ENCODE results near the gene INTS6L.

The INTS6L gene

DNA sequence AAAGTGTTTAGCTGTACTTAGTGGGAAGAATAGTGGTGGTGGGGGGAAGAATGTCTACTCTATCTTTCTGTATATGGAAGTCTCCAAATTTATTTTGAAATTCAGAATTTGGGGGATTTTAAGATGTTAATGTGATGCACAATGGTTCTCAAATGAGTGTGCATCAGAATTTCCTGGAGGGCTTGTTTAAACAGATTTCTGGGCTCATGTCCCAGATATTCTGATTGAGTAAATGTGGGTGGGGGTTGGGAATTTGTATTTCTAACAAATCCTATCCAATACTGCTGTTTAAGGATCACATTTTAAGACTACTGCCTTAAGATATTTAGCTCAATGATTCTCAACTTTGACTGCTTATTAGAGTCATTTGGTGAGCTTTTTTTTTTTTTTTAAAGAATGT lies 15.1 kb upstream of the INTS6L start:
- Mint-ChIP-seq H3K4me3 (no peak overlapping the region), H3K4me1 (no peaks in the 10 kb centered on the region), H3K27me3 (no peaks in the 10 kb centered on the region), H3K36me3 (ENCODE audit: insufficient read depth) (no peaks in the 10 kb centered on the region), H3K9me3 (no peaks in the 10 kb centered on the region), H3K27ac (ENCODE audit: low read depth) (no peak overlapping the region)
- DNase-seq (ENCODE audit: low spot score in 2 of 2) (no peak), ATAC-seq (replicated peaks; ENCODE audit: extremely low read depth, poor library complexity, severe bottlenecking) (no peak)

DNA sequence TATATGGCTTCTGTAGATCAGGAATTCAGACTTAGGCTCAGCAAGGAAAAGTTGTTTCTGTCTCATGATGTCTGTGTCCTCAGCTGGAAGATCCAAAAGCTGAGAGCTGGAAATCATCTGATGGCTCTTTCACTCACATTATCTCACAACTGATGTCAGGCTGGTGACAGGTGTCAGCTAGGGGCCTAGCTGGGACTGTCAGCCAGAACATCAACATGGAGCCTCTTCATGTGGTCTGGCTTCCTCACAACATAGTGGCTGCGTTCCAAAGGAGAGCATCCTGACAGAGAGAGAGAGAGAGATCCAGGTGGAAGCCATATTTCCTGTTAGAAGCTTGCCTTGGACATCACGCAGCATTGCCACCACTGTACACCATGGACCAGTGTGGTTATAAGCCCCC lies 10.6 kb upstream of the INTS6L start:
- ATAC-seq (replicated peaks; ENCODE audit: extremely low read depth, poor library complexity, severe bottlenecking) = no peak
- no peak for DNase-seq (ENCODE audit: low spot score in 2 of 2)
- Mint-ChIP-seq H3K27ac (ENCODE audit: low read depth) (no peak overlapping the region), H3K36me3 (ENCODE audit: insufficient read depth) (no peaks in the 10 kb centered on the region), H3K4me3 (no peak overlapping the region), H3K27me3 (no peaks in the 10 kb centered on the region), H3K4me1 (no peaks in the 10 kb centered on the region), H3K9me3 (no peaks in the 10 kb centered on the region)

DNA sequence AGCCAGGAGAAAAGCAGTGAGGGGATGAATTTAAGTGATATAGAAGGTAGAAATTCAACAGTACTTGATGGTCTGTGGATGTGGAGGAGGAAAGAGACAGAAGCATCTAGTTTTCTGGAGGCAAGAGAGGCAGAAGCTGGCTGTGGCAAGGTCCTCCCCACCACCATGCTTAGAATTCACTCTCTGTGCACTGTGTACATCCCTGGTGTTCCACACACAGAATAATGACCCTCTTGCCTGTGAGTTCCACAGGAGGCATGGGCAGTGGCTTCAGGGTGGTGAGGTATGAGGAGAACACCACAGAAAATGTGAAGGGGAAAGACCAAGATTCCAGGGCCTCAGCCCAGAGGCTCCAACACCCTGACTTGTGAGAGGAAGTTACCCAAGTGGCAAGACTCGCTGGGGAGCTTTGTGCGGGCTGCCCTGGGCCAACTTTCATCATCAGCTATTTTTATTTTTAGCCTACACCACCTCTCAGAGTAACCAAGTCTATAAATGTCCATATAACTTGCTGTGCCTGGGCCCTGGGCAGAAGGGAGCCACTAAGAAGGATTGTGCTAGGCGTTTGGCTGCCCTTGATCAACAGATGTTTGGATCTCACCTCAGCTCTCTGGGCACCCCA lies 7.8 kb upstream of the INTS6L start:
- no peaks in the 10 kb centered on the region for H3K27me3 Mint-ChIP-seq
- no peaks in the 10 kb centered on the region for H3K4me1 Mint-ChIP-seq

DNA sequence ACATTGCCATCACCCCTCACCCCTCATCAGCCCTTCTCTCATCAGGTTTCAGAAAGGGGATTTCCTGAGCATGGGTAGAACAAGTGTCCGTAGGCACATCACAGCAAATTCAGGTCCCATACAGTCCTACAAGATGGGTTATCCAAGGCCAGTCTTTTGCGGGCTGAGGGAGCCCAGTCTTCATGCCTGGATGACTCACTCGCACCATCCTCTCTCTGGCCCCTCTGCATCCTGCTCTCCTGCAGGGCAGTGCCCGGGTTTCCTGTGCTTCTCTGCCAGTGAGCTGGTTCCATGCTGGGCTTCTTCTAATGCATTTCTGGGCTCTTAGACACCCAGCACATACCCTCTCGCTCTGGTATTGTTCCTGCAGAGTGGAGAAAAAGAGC lies 7.3 kb upstream of the INTS6L start:
- H3K9me3 Mint-ChIP-seq = no peaks in the 10 kb centered on the region
- no peak for ATAC-seq (replicated peaks; ENCODE audit: extremely low read depth, poor library complexity, severe bottlenecking)
- H3K27me3 Mint-ChIP-seq = no peaks in the 10 kb centered on the region
- no peak overlapping the region for H3K4me3 Mint-ChIP-seq
- H3K36me3 Mint-ChIP-seq (ENCODE audit: insufficient read depth) = no peaks in the 10 kb centered on the region
- no peak overlapping the region for H3K27ac Mint-ChIP-seq (ENCODE audit: low read depth)
- no peak for DNase-seq (ENCODE audit: low spot score in 2 of 2)
- no peaks in the 10 kb centered on the region for H3K4me1 Mint-ChIP-seq

More for the DNA sequence above, 7.8 kb upstream of the INTS6L start:
- DNase-seq (ENCODE audit: low spot score in 2 of 2) = no peak
- Mint-ChIP-seq H3K9me3 (no peaks in the 10 kb centered on the region), H3K4me3 (no peak overlapping the region), H3K36me3 (ENCODE audit: insufficient read depth) (no peaks in the 10 kb centered on the region), H3K27ac (ENCODE audit: low read depth) (no peak overlapping the region)
- ATAC-seq (replicated peaks; ENCODE audit: extremely low read depth, poor library complexity, severe bottlenecking) = no peak

DNA sequence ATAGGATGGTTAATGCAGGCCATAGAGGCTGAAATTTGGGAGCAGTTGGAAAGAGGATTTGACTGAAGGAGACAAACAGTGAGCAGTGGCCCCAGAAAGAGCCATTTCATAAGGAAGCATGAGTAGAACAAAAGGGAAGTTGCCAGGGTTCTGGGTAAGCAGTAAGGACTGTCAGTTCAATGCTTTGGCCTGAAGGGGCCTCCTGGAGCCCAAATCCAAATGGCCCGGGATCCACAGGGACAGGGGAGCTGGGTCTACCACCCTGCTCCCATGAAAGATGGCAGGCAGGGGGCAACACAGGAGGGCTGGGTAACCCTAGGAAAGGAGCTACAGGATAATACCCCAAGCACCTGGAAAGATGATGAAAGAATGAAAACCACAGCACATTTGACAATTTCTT lies 4.1 kb upstream of the INTS6L start:
- Mint-ChIP-seq H3K4me1 (peaks cover 9% of the 10 kb centered on the region), H3K27ac (ENCODE audit: low read depth) (peak overlapping the region; percentile 9), H3K4me3 (no peak overlapping the region), H3K36me3 (ENCODE audit: insufficient read depth) (peaks cover 4% of the 10 kb centered on the region), H3K9me3 (no peaks in the 10 kb centered on the region), H3K27me3 (no peaks in the 10 kb centered on the region)
- ATAC-seq (replicated peaks; ENCODE audit: extremely low read depth, poor library complexity, severe bottlenecking) = no peak
- DNase-seq (ENCODE audit: low spot score in 2 of 2) = no peak

DNA sequence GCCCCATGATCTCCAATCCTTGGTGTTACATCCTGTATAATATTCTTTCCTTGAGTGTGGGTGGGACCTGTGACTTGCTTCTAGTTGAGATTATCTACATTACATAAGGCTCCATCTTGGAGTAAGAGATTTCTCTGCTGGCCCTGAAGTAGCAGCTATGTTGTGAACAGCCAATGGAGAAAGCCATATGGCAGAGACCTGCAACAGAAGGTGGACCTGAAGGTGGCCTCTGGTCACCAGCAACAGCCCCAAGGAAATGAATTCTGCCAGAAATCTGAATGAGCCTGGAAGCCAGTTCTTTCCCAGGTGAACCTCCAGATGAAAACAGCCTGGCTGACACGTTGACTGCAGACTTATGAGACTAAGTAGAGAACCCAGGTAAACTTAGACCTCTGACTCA lies 2.3 kb upstream of the INTS6L start:
- no peaks in the 10 kb centered on the region for H3K27me3 Mint-ChIP-seq
- peaks cover 12% of the 10 kb centered on the region for H3K36me3 Mint-ChIP-seq (ENCODE audit: insufficient read depth)
- ATAC-seq (replicated peaks; ENCODE audit: extremely low read depth, poor library complexity, severe bottlenecking) (no peak), DNase-seq (ENCODE audit: low spot score in 2 of 2) (no peak)
- H3K4me3 Mint-ChIP-seq = no peak overlapping the region
- no peak overlapping the region for H3K27ac Mint-ChIP-seq (ENCODE audit: low read depth)
- no peaks in the 10 kb centered on the region for H3K9me3 Mint-ChIP-seq
- H3K4me1 Mint-ChIP-seq = peaks cover 17% of the 10 kb centered on the region

DNA sequence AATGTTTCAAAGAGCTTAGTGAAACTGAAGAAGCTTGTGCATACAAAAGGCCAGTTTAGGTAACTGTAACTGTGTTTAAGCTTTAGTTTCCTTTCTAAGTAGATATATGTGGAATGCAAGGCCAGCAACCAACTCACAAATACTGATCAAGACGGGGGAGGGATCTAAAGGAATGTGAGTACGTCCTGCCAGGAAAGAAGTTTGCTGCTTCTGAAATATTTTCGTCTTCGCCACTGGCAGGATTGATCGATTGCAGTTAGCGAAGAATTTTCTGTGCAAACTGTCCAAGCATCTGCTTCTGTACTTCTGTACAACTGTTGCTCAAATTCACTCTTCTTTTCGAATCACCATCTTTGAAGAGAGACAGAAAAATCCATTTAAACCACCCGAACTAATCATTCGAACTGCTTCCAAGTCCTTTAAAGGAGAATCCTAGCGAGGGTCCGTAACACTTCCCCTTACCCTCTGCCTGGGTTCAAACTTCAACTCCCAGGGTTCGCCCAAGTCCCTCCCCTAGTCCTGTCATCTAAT lies 373 bp upstream of the INTS6L start:
- Mint-ChIP-seq H3K27ac (ENCODE audit: low read depth) (peak overlapping the region; percentile 97), H3K27me3 (no peaks in the 10 kb centered on the region), H3K4me1 (peaks cover 23% of the 10 kb centered on the region), H3K9me3 (no peaks in the 10 kb centered on the region), H3K4me3 (peak overlapping the region; percentile 99), H3K36me3 (ENCODE audit: insufficient read depth) (peaks cover 12% of the 10 kb centered on the region)
- DNase-seq (ENCODE audit: low spot score in 2 of 2) (no peak), ATAC-seq (replicated peaks; ENCODE audit: extremely low read depth, poor library complexity, severe bottlenecking) (no peak)

DNA sequence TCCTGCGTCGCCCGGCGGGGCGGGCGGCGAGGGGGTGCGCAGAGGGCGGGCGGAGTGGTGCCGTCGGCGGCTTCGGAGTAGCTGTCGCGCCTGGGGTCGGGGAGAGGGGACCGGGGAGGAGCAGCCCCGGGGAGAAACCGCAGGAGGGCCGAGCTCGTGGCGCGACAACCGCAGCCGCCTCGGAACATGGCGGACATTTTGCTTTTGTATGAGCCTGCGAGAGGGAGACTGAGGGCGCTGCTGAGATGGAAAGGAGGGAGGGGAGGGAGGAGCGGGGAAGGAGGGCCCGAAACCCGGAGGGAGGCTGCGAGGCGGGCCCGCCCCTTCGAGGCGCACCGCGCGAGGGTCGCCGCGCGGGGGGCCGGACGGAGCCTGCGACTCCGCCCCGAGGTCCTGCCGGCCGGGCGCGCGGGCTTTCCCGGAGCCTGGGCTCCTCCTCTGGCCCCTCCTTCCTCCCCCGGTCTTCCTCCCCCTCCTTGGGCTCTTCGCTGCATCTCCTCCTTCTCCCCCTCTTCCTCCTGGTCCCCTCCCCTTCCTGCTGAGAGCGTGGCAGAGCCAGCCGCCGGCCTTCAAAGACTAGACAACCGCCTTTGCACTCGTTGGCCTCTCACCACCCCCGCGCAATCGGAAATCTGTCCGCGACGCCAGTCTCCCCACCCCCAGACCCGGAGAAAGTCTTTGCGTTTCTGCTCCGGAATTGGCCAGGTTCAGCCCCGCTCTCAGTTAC lies 1.1 kb downstream of the INTS6L start:
- Mint-ChIP-seq H3K36me3 (ENCODE audit: insufficient read depth) (peaks cover 12% of the 10 kb centered on the region), H3K9me3 (no peaks in the 10 kb centered on the region), H3K4me3 (peak overlapping the region; percentile 99), H3K27me3 (no peaks in the 10 kb centered on the region), H3K27ac (ENCODE audit: low read depth) (peak overlapping the region; percentile 97), H3K4me1 (peaks cover 32% of the 10 kb centered on the region)
- peak; percentile 55 for ATAC-seq (replicated peaks; ENCODE audit: extremely low read depth, poor library complexity, severe bottlenecking)
- DNase-seq (ENCODE audit: low spot score in 2 of 2) = peak; percentile 56 to 69

DNA sequence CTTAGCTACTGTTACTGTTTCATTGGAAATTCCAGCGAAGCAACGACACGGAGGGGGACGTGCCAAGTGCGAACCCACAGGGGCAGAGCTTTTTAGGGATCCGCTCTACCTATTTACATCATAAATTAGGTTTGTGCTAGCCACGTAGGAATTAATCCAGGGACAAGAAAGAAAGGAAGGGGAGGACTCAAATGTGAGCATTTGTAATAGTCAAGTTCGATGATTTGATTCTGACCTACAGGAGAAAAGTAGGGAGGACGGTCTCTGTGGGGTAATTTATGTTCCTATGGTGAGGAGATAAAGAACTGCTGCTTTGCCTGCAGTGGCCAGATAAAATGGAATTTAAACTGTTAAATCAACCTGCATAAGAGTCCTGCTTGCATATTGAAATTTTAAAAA lies 1.7 kb downstream of the INTS6L start:
- no peaks in the 10 kb centered on the region for H3K9me3 Mint-ChIP-seq
- DNase-seq (ENCODE audit: low spot score in 2 of 2) (no peak), ATAC-seq (replicated peaks; ENCODE audit: extremely low read depth, poor library complexity, severe bottlenecking) (no peak)
- H3K4me3 Mint-ChIP-seq = peak overlapping the region; percentile 99
- no peaks in the 10 kb centered on the region for H3K27me3 Mint-ChIP-seq
- H3K27ac Mint-ChIP-seq (ENCODE audit: low read depth) = peak overlapping the region; percentile 97
- H3K4me1 Mint-ChIP-seq = peaks cover 35% of the 10 kb centered on the region
- H3K36me3 Mint-ChIP-seq (ENCODE audit: insufficient read depth) = peaks cover 12% of the 10 kb centered on the region

DNA sequence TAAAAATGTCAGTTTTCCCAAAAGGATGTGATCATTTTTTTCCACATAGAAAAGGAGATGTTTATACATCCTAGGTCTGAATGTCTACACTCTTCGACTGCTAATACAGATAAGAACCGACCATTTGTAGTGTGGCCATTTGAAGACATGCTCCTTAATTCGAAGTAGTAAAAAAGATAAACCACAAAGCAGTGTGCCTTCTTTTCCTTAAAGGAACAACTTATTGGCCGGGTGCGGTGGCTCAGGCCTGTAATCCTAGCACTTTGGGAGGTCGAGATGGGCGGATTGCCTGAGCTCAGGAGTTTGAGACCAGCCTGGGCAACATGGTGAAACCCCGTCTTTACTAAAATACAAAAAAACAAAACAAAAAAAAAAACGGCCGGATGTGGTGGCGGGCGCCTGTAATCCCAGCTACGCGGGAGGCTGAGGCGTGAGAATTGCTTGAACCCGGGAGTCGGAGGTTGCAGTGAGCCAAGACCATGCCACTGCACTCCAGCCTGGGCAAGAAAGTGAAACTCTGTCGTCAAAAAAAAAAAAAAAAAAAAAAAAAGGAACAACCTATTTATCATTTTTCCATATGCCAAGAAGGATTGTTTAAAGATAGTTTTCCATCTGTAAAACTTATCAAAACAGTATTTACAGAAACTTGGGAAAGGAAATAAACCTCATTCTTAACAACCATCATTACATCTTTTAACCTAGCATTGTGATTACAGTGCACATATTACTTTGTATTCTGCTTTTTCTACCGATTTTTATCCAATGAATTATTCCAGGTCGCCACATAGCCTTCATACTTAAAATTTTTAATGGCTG lies 2.6 kb downstream of the INTS6L start:
- no peaks in the 10 kb centered on the region for H3K9me3 Mint-ChIP-seq
- DNase-seq (ENCODE audit: low spot score in 2 of 2) (no peak), ATAC-seq (replicated peaks; ENCODE audit: extremely low read depth, poor library complexity, severe bottlenecking) (no peak)
- H3K27me3 Mint-ChIP-seq = no peaks in the 10 kb centered on the region
- peaks cover 13% of the 10 kb centered on the region for H3K36me3 Mint-ChIP-seq (ENCODE audit: insufficient read depth)
- H3K27ac Mint-ChIP-seq (ENCODE audit: low read depth) = peak overlapping the region; percentile 97
- peaks cover 41% of the 10 kb centered on the region for H3K4me1 Mint-ChIP-seq
- H3K4me3 Mint-ChIP-seq = peak overlapping the region; percentile 99

DNA sequence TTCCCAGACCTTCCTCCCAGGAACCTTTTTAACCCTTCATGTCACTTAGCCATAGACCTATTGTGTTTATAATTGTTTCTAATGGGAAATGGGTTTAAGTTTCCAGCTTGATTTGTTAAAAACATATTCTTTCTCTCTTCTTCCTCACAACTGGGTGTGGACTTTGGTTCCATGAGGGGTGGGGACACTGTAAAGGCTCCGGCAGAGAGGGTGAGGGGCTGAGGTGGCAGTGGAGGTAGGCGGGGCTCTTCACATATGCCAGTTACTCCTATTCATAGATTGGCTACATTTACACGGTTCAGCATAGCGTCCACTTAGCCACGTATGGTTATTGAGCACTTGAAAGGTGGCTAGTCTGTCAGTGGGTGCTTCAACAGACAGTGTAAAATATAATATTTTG lies 7.8 kb downstream of the INTS6L start:
- Mint-ChIP-seq H3K4me1 (peaks cover 39% of the 10 kb centered on the region), H3K27ac (ENCODE audit: low read depth) (no peak overlapping the region), H3K4me3 (no peak overlapping the region), H3K27me3 (no peaks in the 10 kb centered on the region), H3K36me3 (ENCODE audit: insufficient read depth) (peaks cover 1% of the 10 kb centered on the region), H3K9me3 (no peaks in the 10 kb centered on the region)
- DNase-seq (ENCODE audit: low spot score in 2 of 2) = no peak
- no peak for ATAC-seq (replicated peaks; ENCODE audit: extremely low read depth, poor library complexity, severe bottlenecking)

DNA sequence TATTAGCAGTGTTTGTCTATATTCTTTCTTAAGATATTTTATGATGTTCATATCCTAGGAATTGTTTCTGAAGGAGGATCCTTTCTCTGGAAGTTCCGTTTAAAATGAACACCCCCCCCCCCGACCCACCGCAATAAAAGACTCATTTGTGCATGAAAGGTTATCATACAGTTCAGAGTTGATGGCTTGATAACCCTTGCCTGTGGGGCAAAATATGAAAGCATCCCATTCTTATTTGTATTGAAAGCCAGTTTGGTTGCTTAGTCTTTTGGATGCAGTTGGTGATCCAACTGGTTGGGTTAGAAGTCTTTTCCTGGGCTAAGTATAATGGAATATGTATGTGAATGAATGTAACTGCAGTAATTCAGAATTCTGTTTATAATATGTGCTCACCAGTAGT lies 8.3 kb downstream of the INTS6L start:
- DNase-seq (ENCODE audit: low spot score in 2 of 2) (no peak), ATAC-seq (replicated peaks; ENCODE audit: extremely low read depth, poor library complexity, severe bottlenecking) (no peak)
- H3K4me3 Mint-ChIP-seq = no peak overlapping the region
- no peaks in the 10 kb centered on the region for H3K9me3 Mint-ChIP-seq
- H3K4me1 Mint-ChIP-seq = peaks cover 39% of the 10 kb centered on the region
- H3K36me3 Mint-ChIP-seq (ENCODE audit: insufficient read depth) = peaks cover 1% of the 10 kb centered on the region
- no peaks in the 10 kb centered on the region for H3K27me3 Mint-ChIP-seq
- no peak overlapping the region for H3K27ac Mint-ChIP-seq (ENCODE audit: low read depth)

Measured in central memory CD8-positive, alpha-beta T cell (primary cell).